Neutrophil (primary cell): Measurements from ENCODE around the gene RNF141.

Experiments used
- H3K27ac ChIP-seq: fragments of 200-600 bp; sonication (generic); 2 replicates; pipeline ENCODE4 v1.5.1; 2016; ENCODE audit warnings: mild to moderate bottlenecking, moderate library complexity
- H3K27me3 ChIP-seq: fragments of 200-600 bp; sonication (generic); 2 replicates; pipeline ENCODE4 v1.6.0; 2016; ENCODE audit warnings: mild to moderate bottlenecking
- H3K36me3 ChIP-seq: fragments of 200-600 bp; sonication (generic); 2 replicates; pipeline ENCODE4 v1.5.1; 2017
- H3K4me1 ChIP-seq, 2 experiments: fragments of 200-600 bp in 1 of 2; sonication (generic) in 1 of 2; 1 replicate in 1 of 2; 2 replicates in 1 of 2; pipeline versions ENCODE4 v1.5.1 to v1.6.1; 2013 to 2016; ENCODE audit warnings: low read depth in 1 of 2, low read length in 1 of 2, mild to moderate bottlenecking in 1 of 2, moderate library complexity in 1 of 2; ENCODE audit not compliant: control insufficient read depth in 1 of 2, insufficient read depth in 1 of 2
- H3K4me3 ChIP-seq, 2 experiments: fragments of 200-600 bp in 1 of 2; sonication (generic) in 1 of 2; 1 replicate in 1 of 2; 2 replicates in 1 of 2; pipeline ENCODE4 v1.5.1; 2013 to 2016; ENCODE audit warnings: low read depth in 1 of 2, low read length in 1 of 2, mild to moderate bottlenecking in 1 of 2, moderate library complexity in 1 of 2
- H3K9me3 ChIP-seq: fragments of 200-600 bp; sonication (generic); 2 replicates; pipeline ENCODE4 v1.5.1; 2016
- TF ChIP-seq, protein P1 (sequence below): fragments of 200-600 bp; sonication (generic); IDR thresholded peaks from 2 replicates; pipeline ENCODE4 v1.5.1; 2016; ENCODE audit warnings: antibody characterized with exemption

Gene RNF141

DNA sequence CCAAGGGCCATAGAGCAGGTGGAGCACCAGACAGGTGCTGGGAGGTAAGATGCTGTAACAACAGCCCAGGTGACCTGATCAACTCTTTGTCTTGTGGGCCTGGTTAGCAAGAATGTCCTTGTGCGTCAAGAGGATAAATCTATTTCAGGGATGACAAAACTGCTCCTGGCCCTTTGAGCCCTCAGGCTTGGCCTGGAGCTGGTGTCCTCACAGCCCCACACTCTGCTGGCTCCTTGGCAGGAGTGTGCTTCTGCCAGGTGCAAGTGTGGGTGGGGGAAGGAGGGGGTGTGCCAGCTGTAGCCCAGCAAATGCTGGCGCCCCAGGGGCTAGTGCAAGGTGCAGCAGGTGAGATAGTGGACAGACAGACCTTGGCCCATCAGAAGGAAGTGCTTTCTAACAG, 66.4 kb downstream of the RNF141 start:
- Histone ChIP-seq H3K36me3 (peaks cover 42% of the 10 kb centered on the region), H3K4me1 (peaks cover 20 to 39% of the 10 kb centered on the region in 2 experiments), H3K4me3 (no peak overlapping the region), H3K9me3 (no peaks in the 10 kb centered on the region), H3K27me3 (no peaks in the 10 kb centered on the region), H3K27ac (peak overlapping the region; percentile 80)
- TF ChIP-seq, protein P1, sequence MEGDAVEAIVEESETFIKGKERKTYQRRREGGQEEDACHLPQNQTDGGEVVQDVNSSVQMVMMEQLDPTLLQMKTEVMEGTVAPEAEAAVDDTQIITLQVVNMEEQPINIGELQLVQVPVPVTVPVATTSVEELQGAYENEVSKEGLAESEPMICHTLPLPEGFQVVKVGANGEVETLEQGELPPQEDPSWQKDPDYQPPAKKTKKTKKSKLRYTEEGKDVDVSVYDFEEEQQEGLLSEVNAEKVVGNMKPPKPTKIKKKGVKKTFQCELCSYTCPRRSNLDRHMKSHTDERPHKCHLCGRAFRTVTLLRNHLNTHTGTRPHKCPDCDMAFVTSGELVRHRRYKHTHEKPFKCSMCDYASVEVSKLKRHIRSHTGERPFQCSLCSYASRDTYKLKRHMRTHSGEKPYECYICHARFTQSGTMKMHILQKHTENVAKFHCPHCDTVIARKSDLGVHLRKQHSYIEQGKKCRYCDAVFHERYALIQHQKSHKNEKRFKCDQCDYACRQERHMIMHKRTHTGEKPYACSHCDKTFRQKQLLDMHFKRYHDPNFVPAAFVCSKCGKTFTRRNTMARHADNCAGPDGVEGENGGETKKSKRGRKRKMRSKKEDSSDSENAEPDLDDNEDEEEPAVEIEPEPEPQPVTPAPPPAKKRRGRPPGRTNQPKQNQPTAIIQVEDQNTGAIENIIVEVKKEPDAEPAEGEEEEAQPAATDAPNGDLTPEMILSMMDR: no peak

DNA sequence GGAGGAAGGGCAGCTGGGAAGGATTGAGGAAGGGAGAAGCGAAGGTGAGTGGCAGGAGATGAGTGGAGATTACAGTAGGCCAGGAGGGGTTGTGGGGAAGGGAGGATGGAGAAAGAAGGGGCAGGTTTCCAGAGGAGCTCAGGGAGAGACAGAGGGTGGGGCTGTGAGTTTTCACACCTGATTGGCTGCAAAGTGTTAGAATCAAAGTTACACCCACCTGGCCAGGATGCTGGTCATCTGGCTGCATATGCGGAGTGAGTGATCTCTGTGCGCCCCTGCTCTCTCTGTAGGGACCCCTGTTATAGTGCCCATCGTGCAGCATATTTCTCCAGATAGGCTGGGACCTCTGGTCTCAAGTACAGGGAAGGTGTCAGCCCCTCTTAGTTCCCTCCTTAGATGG, 67.6 kb downstream of the RNF141 start:
- peaks cover 20 to 40% of the 10 kb centered on the region in 2 experiments for H3K4me1 ChIP-seq
- no peak overlapping the region for H3K4me3 ChIP-seq
- TF ChIP-seq, protein P1: no peak
- H3K27ac ChIP-seq: peak overlapping the region; percentile 80
- peaks cover 31% of the 10 kb centered on the region for H3K36me3 ChIP-seq
- H3K27me3 ChIP-seq: no peaks in the 10 kb centered on the region
- no peaks in the 10 kb centered on the region for H3K9me3 ChIP-seq

DNA sequence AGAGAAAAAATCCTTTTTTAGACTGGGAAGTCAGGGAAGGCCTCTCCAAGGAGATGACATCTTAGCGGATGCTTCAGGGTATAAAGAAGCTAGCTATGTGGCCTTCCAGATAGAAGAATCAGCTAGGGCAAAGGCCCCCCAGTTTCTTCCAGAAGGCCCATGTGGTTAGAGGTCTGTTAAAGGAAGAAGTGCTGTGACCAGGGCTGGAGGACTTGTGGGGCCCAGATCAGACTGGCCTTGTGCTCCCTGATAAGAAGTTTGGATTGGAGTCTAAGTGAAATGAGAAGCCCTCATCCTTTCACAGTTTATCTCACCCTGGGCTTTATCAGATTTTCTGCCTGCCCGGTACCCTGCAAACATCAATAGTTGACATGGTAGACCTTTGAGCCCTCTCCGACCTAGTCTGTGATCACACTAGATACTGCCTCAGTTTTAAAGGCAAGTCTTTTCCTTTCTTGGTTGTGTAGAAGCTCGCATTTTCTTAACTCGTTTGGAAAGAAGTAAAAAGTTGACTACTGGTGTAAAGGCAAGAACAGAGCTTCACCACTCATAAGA, 78.2 kb downstream of the RNF141 start:
- peaks cover 71 to 75% of the 10 kb centered on the region in 2 experiments for H3K4me1 ChIP-seq
- no peaks in the 10 kb centered on the region for H3K9me3 ChIP-seq
- no peaks in the 10 kb centered on the region for H3K27me3 ChIP-seq
- TF ChIP-seq, protein P1: no peak
- H3K27ac ChIP-seq: peak overlapping the region; percentile 96
- peaks cover 46% of the 10 kb centered on the region for H3K36me3 ChIP-seq
- H3K4me3 ChIP-seq: no peak overlapping the region
